ENCODE measurements around the gene CEP85.
A peak's percentile ranks its signal among the peaks of the same experiment; 100 is the strongest.

CEP85 gene

GRCh38 chr1:26278303-26278702 lies 44.3 kb downstream of the CEP85 start:
- Histone ChIP-seq H3K36me3 (ENCODE audit: control insufficient read depth, insufficient read depth, low read length) (peaks cover 69% of the 10 kb centered on the region), H3K9me3 (ENCODE audit: control insufficient read depth, low read length) (no peaks in the 10 kb centered on the region), H3K4me3 (ENCODE audit: extremely low read depth, insufficient read depth, low read length, poor library complexity, severe bottlenecking) (no peak overlapping the region), H3K4me1 (ENCODE audit: control insufficient read depth, insufficient read depth, low read length, poor library complexity, severe bottlenecking) (peaks cover 74% of the 10 kb centered on the region), H3K27ac (ENCODE audit: low read depth, low read length, severe bottlenecking) (peak overlapping the region; percentile 87)
- WGBS, 2 experiments (ENCODE audit: insufficient coverage in 2 of 2) = 89 to 100% methylated on average over 2 of the region's 4 CpGs

DNA sequence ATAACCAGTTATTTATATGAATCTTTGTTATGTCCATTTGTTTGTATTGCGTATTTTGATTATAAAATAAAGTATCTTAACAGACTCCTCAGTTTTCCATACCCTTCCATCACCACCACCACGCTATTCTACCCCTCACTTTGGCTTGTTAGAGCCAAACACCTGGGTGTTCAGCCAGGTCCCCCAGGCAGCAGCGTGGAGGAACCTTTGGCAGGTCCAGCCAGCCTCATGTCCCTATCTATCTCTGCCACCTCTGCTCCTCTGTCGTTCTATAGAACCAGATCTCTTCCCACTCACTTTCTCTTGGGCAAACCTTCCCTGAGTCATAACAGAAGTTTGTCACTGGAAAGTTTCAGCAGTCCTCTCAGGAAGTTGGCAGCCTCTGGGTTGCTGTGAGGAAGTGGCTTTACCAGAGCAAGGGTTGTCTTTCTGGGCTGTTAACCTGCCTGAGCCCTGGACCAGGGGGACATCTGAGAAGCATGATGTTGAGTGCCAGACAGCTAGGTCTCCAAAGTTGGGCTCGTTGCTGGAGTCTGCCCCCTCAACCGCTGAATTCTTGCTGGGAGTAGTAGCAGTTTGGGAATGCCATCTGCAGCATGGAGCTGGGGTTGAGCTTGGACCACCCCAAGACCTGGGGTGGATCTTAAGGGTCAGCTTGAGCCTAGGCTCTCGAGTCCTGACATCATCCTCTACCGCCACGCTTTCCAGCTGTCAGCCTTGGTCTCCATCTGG lies 44.9 kb downstream of the CEP85 start:
- peak overlapping the region; percentile 82 for H3K4me3 ChIP-seq (ENCODE audit: extremely low read depth, insufficient read depth, low read length, poor library complexity, severe bottlenecking)
- peaks cover 69% of the 10 kb centered on the region for H3K36me3 ChIP-seq (ENCODE audit: control insufficient read depth, insufficient read depth, low read length)
- 85 to 87% methylated on average over 7 of the region's 9 CpGs for WGBS, 2 experiments (ENCODE audit: insufficient coverage in 2 of 2)
- peaks cover 77% of the 10 kb centered on the region for H3K4me1 ChIP-seq (ENCODE audit: control insufficient read depth, insufficient read depth, low read length, poor library complexity, severe bottlenecking)
- H3K9me3 ChIP-seq (ENCODE audit: control insufficient read depth, low read length) = no peaks in the 10 kb centered on the region
- H3K27ac ChIP-seq (ENCODE audit: low read depth, low read length, severe bottlenecking) = peak overlapping the region; percentile 87

- Histone ChIP-seq H3K4me3 (ENCODE audit: extremely low read depth, insufficient read depth, low read length, poor library complexity, severe bottlenecking) (peak within 1 kb of the TSS; percentile 82), H3K4me1 (ENCODE audit: control insufficient read depth, insufficient read depth, low read length, poor library complexity, severe bottlenecking) (peaks cover 79% of the 10 kb centered on the region), H3K27ac (ENCODE audit: low read depth, low read length, severe bottlenecking) (peak within 1 kb of the TSS; percentile 87), H3K9me3 (ENCODE audit: control insufficient read depth, low read length) (no peaks in the 10 kb centered on the region), H3K36me3 (ENCODE audit: control insufficient read depth, insufficient read depth, low read length) (peaks cover 68% of the 10 kb centered on the region)
- 0 to 2% methylated on average over 43 to 59 of the region's 66 CpGs for WGBS, 2 experiments (ENCODE audit: insufficient coverage in 2 of 2)
Observed at GRCh38 chr1:26279456-26280332, 45.7 kb downstream of the CEP85 start, which contains the start of gene SH3BGRL3. TSS of gene SH3BGRL3 (plus strand) at chr1:26280086. CDS start at chr1:26280156, 70 bp downstream.

DNA sequence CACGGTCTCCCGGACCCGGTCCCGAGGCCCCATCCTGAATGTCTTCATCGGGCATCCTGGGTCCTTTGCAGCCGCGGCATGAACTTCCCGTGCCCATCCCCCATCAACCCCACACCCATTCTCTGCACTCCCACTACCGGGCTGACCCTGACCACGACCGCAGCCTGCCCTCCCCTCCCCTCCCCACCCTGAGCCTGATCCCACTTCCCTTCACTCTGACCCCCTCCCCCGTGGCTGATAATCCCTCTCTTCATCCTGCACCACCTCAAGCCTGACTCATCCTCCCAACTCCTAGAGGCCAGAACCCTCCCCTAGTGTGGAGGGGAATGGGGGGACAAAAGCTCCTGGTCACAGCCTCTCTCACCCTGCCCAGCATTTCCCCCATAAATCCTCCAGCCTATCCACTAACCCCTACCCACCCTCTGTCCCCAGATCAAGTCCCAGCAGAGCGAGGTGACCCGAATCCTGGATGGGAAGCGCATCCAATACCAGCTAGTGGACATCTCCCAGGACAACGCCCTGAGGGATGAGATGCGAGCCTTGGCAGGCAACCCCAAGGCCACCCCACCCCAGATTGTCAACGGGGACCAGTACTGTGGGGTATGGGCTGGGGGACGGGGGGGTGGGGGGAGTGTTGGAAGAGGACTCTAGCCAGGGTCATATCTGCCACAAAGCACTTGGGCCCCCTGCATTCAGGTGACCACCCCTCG lies 46.5 kb downstream of the CEP85 start:
- H3K9me3 ChIP-seq (ENCODE audit: control insufficient read depth, low read length) = no peaks in the 10 kb centered on the region
- WGBS, 2 experiments (ENCODE audit: insufficient coverage in 2 of 2) = 7 to 8% methylated on average over 12 of the region's 20 CpGs
- H3K27ac ChIP-seq (ENCODE audit: low read depth, low read length, severe bottlenecking) = peak overlapping the region; percentile 87
- peaks cover 60% of the 10 kb centered on the region for H3K36me3 ChIP-seq (ENCODE audit: control insufficient read depth, insufficient read depth, low read length)
- H3K4me1 ChIP-seq (ENCODE audit: control insufficient read depth, insufficient read depth, low read length, poor library complexity, severe bottlenecking) = peaks cover 78% of the 10 kb centered on the region
- peak overlapping the region; percentile 82 for H3K4me3 ChIP-seq (ENCODE audit: extremely low read depth, insufficient read depth, low read length, poor library complexity, severe bottlenecking)

GRCh38 chr1:26281091-26281958 lies 47.3 kb downstream of the CEP85 start:
- H3K4me3 ChIP-seq (ENCODE audit: extremely low read depth, insufficient read depth, low read length, poor library complexity, severe bottlenecking) = peak overlapping the region; percentile 82

GRCh38 chr1:26281971-26282370 lies 48.0 kb downstream of the CEP85 start:
- H3K9me3 ChIP-seq (ENCODE audit: control insufficient read depth, low read length) = no peaks in the 10 kb centered on the region
- peak overlapping the region; percentile 82 for H3K4me3 ChIP-seq (ENCODE audit: extremely low read depth, insufficient read depth, low read length, poor library complexity, severe bottlenecking)
- peaks cover 65% of the 10 kb centered on the region for H3K4me1 ChIP-seq (ENCODE audit: control insufficient read depth, insufficient read depth, low read length, poor library complexity, severe bottlenecking)
- H3K27ac ChIP-seq (ENCODE audit: low read depth, low read length, severe bottlenecking) = peak overlapping the region; percentile 45
- peaks cover 53% of the 10 kb centered on the region for H3K36me3 ChIP-seq (ENCODE audit: control insufficient read depth, insufficient read depth, low read length)
- 15 to 22% methylated on average over 9 to 11 of the region's 15 CpGs for WGBS, 2 experiments (ENCODE audit: insufficient coverage in 2 of 2)

More at GRCh38 chr1:26281091-26281958, 47.3 kb downstream of the CEP85 start:
- no peaks in the 10 kb centered on the region for H3K9me3 ChIP-seq (ENCODE audit: control insufficient read depth, low read length)
- WGBS, 2 experiments (ENCODE audit: insufficient coverage in 2 of 2) = 97 to 100% methylated on average over 5 of the region's 5 CpGs
- peaks cover 71% of the 10 kb centered on the region for H3K4me1 ChIP-seq (ENCODE audit: control insufficient read depth, insufficient read depth, low read length, poor library complexity, severe bottlenecking)
- peak overlapping the region; percentile 45 for H3K27ac ChIP-seq (ENCODE audit: low read depth, low read length, severe bottlenecking)
- H3K36me3 ChIP-seq (ENCODE audit: control insufficient read depth, insufficient read depth, low read length) = peaks cover 60% of the 10 kb centered on the region

- Histone ChIP-seq H3K4me3 (ENCODE audit: extremely low read depth, insufficient read depth, low read length, poor library complexity, severe bottlenecking) (peak overlapping the region; percentile 2), H3K27ac (ENCODE audit: low read depth, low read length, severe bottlenecking) (no peak overlapping the region), H3K9me3 (ENCODE audit: control insufficient read depth, low read length) (no peaks in the 10 kb centered on the region), H3K36me3 (ENCODE audit: control insufficient read depth, insufficient read depth, low read length) (peaks cover 48% of the 10 kb centered on the region), H3K4me1 (ENCODE audit: control insufficient read depth, insufficient read depth, low read length, poor library complexity, severe bottlenecking) (peaks cover 60% of the 10 kb centered on the region)
- WGBS, 2 experiments (ENCODE audit: insufficient coverage in 2 of 2) = 81 to 91% methylated on average over 10 to 15 of the region's 22 CpGs
Observed at GRCh38 chr1:26282401-26282918, 48.5 kb downstream of the CEP85 start.

DNA sequence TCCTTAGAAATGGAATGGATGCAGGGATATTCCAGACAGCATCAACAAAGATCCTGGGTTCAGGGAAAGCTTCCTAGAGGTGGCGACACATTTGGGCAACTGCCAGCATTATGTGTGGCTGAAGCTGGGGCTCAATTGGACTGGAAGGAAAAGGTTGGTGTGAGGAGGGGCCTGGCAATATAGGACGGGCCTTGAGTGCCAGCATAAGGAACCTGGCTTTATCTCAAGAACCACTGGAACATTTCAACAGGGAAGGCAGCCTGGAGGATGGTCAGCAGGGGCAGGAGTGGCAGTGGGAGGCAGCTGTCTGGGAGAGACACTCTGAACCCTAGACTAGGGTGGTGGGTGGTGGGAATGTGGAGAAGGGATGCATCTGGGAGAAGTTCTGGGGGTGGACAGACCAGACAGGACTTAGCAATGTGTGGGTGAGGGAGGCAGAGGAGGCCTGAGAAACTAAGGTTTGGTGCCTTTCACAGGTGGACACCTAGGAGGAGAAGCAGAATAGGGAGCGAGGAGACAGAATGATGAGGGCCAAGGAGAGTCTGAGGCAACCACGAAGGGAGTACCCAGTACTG lies 49.4 kb downstream of the CEP85 start:
- peak overlapping the region; percentile 29 for H3K27ac ChIP-seq (ENCODE audit: low read depth, low read length, severe bottlenecking)
- peaks cover 39% of the 10 kb centered on the region for H3K36me3 ChIP-seq (ENCODE audit: control insufficient read depth, insufficient read depth, low read length)
- no peak overlapping the region for H3K4me3 ChIP-seq (ENCODE audit: extremely low read depth, insufficient read depth, low read length, poor library complexity, severe bottlenecking)
- peaks cover 51% of the 10 kb centered on the region for H3K4me1 ChIP-seq (ENCODE audit: control insufficient read depth, insufficient read depth, low read length, poor library complexity, severe bottlenecking)
- no peaks in the 10 kb centered on the region for H3K9me3 ChIP-seq (ENCODE audit: control insufficient read depth, low read length)
- 94 to 98% methylated on average over 2 to 4 of the region's 4 CpGs for WGBS, 2 experiments (ENCODE audit: insufficient coverage in 2 of 2)

GRCh38 chr1:26283871-26284596 lies 50.0 kb downstream of the CEP85 start:
- H3K4me1 ChIP-seq (ENCODE audit: control insufficient read depth, insufficient read depth, low read length, poor library complexity, severe bottlenecking) = peaks cover 45% of the 10 kb centered on the region
- WGBS, 2 experiments (ENCODE audit: insufficient coverage in 2 of 2) = 94 to 96% methylated on average over 9 to 11 of the region's 12 CpGs

More at GRCh38 chr1:26283871-26284596, 50.0 kb downstream of the CEP85 start:
- peak overlapping the region; percentile 76 for H3K27ac ChIP-seq (ENCODE audit: low read depth, low read length, severe bottlenecking)
- peaks cover 33% of the 10 kb centered on the region for H3K36me3 ChIP-seq (ENCODE audit: control insufficient read depth, insufficient read depth, low read length)
- no peaks in the 10 kb centered on the region for H3K9me3 ChIP-seq (ENCODE audit: control insufficient read depth, low read length)
- no peak overlapping the region for H3K4me3 ChIP-seq (ENCODE audit: extremely low read depth, insufficient read depth, low read length, poor library complexity, severe bottlenecking)
